HFFc6 (cell line): ENCODE results near the gene UGT1A1. TPM values are rescaled to one million over a fixed set of nuclear protein-coding genes. Genes with fewer than 3 reads are reported as not detected.

Source experiments
- DNase-seq: peaks from one replicate; pipeline ENCODE4 v3.0.0-alpha.2; 2018
- H3K27ac Mint-ChIP-seq: 2 replicates; pipeline ENCODE4 v1.8.0; 2020; ENCODE audit warnings: mild to moderate bottlenecking, mixed read lengths
- H3K27me3 Mint-ChIP-seq: 2 replicates; pipeline ENCODE4 v1.8.0; 2021; ENCODE audit warnings: mild to moderate bottlenecking, moderate library complexity, mixed read lengths; ENCODE audit not compliant: insufficient read depth
- H3K36me3 Mint-ChIP-seq: 2 replicates; pipeline ENCODE4 v1.8.0; 2021; ENCODE audit warnings: low read depth, mixed read lengths
- H3K4me1 Mint-ChIP-seq: 2 replicates; pipeline ENCODE4 v1.8.0; 2020; ENCODE audit warnings: low read depth, mixed read lengths
- H3K4me3 Mint-ChIP-seq: 2 replicates; pipeline ENCODE4 v1.8.0; 2020; ENCODE audit warnings: mild to moderate bottlenecking, moderate library complexity, mixed read lengths
- H3K9me3 Mint-ChIP-seq: 2 replicates; pipeline ENCODE4 v1.8.0; 2020; ENCODE audit warnings: mild to moderate bottlenecking, mixed read lengths
- CTCF ChIP-seq: fragments of 200-600 bp; sonication (generic); IDR thresholded peaks from 2 replicates; pipeline ENCODE4 v1.5.0; 2021; ENCODE audit warnings: antibody characterized with exemption, mild to moderate bottlenecking
- total RNA-seq, 6 experiments: library from RNA; stranded (reverse); fragmentation: NEBNext Ultra II Directional; extraction: Animal tissue kit (Norgen Biotek cat#: 25700); gene quantifications; 2 replicates in 1 of 6; 3 replicates in 5 of 6; pipeline ENCODE4 v1.2.3, GENCODE V29; 2021

The UGT1A1 gene
- total RNA-seq, 6 experiments from 2014 or later, result not detected

- TF ChIP-seq CTCF, result no peak
- no peak overlapping the region for H3K27ac Mint-ChIP-seq
Observed at GRCh38 chr2:233794128-233794658, 34.1 kb downstream of the UGT1A1 start.

GRCh38 chr2:233795735-233796171, 35.7 kb downstream of the UGT1A1 start:
- DNase-seq, result no peak
- H3K4me1 Mint-ChIP-seq, result no peaks in the 10 kb centered on the region
- H3K27me3 Mint-ChIP-seq, result peaks cover 5% of the 10 kb centered on the region
- H3K27ac Mint-ChIP-seq, result no peak overlapping the region
- no peak overlapping the region for H3K4me3 Mint-ChIP-seq
- H3K36me3 Mint-ChIP-seq, result no peaks in the 10 kb centered on the region; the same call in 1 of the 2 replicates
- no peak for TF ChIP-seq CTCF
- peaks cover 19% of the 10 kb centered on the region for H3K9me3 Mint-ChIP-seq

More at GRCh38 chr2:233794128-233794658, 34.1 kb downstream of the UGT1A1 start:
- no peaks in the 10 kb centered on the region; the same call in 1 of the 2 replicates for H3K36me3 Mint-ChIP-seq
- H3K9me3 Mint-ChIP-seq, result peaks cover 24% of the 10 kb centered on the region
- peaks cover 5% of the 10 kb centered on the region for H3K27me3 Mint-ChIP-seq
- no peaks in the 10 kb centered on the region for H3K4me1 Mint-ChIP-seq
- no peak overlapping the region for H3K4me3 Mint-ChIP-seq
- no peak for DNase-seq

- no peak overlapping the region for H3K4me3 Mint-ChIP-seq
- H3K27me3 Mint-ChIP-seq, result peaks cover 5% of the 10 kb centered on the region
- H3K36me3 Mint-ChIP-seq, result no peaks in the 10 kb centered on the region; the same call in 1 of the 2 replicates
- no peaks in the 10 kb centered on the region for H3K4me1 Mint-ChIP-seq
- no peak for DNase-seq
- H3K9me3 Mint-ChIP-seq, result peaks cover 14% of the 10 kb centered on the region
- no peak overlapping the region for H3K27ac Mint-ChIP-seq
- no peak for TF ChIP-seq CTCF
Observed at GRCh38 chr2:233796254-233796653, 36.2 kb downstream of the UGT1A1 start.

GRCh38 chr2:233798335-233799086, 38.4 kb downstream of the UGT1A1 start:
- Mint-ChIP-seq H3K36me3 (no peaks in the 10 kb centered on the region; the same call in 1 of the 2 replicates), H3K4me1 (no peaks in the 10 kb centered on the region), H3K27me3 (peaks cover 4% of the 10 kb centered on the region), H3K9me3 (peaks cover 4% of the 10 kb centered on the region), H3K4me3 (no peak overlapping the region), H3K27ac (no peak overlapping the region)
- no peak for TF ChIP-seq CTCF
- no peak for DNase-seq

- TF ChIP-seq CTCF, result no peak
- Mint-ChIP-seq H3K36me3 (no peaks in the 10 kb centered on the region; the same call in 1 of the 2 replicates), H3K27me3 (peaks cover 4% of the 10 kb centered on the region), H3K4me1 (no peaks in the 10 kb centered on the region), H3K27ac (no peak overlapping the region), H3K9me3 (peaks cover 4% of the 10 kb centered on the region), H3K4me3 (no peak overlapping the region)
- no peak for DNase-seq
Observed at GRCh38 chr2:233799087-233799665, 39.1 kb downstream of the UGT1A1 start.
